NOMO-1 treated with DMSO at 0.1 percent for 48 hours (cell line): ENCODE measurements around the gene FXR1.
"Not testable (repeated sequence)": the region's sequence is repeated elsewhere in the genome, so short reads cannot be mapped to it uniquely, and the experiment has no call there.

Experiments used
- DNase-seq: peaks from one replicate; lab custom pipeline; 2025; ENCODE audit not compliant: unreplicated experiment; lab: John Stamatoyannopoulos, UW

Gene FXR1

DNA sequence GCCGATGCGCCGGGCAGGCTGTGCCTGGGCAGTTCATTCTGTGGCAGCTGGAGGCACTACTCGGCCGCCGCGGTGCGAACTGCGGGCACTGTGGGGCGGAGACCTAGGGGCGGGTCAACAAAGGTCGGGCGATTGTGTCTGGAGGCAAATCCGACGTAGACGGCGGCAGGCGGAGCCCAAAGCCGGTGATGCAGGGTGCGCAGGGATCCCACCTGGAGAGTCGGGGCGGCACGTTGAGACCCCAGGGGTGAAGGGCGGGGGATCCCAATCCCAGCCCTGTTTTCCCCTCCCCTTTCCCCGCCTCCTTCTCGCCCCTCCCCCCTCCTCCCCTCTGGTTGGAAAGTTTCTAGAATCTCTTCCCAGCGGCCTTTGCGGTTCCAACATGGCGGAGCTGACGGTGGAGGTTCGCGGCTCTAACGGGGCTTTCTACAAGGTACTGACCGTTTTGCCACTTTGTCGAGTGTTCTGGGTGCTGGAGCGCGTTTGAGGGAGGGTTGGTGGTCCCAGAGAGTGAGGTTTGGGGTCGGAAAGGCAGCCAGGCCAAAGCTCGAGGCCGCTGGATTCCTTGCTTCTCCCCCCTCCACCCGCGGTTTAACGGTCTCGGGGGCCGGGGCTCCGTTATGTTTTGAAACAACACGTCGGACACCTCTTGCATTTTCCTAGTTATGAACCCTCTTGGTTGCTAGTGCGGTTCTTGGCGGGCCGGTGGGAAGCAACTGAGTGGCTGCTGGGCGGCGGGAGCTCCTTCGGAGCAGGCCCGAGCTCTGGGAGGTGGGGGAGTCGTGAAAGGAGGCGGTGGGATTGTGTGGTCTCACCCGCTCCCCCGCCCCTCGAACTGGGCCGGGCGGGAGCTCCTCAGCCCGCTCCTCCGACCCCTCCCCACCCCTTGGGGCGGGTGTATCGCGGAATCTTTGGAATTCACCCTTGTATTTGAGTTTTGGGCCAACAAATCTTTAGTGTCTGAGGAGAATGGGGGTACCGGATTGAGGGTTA lies at the start of gene FXR1:
Gene FXR1, plus strand, starts transcription at position 367 of the 993 bp plus-strand sequence. Its CDS starts 16 bp downstream, at position 383.
- DNase-seq: peak; percentile 97

DNA sequence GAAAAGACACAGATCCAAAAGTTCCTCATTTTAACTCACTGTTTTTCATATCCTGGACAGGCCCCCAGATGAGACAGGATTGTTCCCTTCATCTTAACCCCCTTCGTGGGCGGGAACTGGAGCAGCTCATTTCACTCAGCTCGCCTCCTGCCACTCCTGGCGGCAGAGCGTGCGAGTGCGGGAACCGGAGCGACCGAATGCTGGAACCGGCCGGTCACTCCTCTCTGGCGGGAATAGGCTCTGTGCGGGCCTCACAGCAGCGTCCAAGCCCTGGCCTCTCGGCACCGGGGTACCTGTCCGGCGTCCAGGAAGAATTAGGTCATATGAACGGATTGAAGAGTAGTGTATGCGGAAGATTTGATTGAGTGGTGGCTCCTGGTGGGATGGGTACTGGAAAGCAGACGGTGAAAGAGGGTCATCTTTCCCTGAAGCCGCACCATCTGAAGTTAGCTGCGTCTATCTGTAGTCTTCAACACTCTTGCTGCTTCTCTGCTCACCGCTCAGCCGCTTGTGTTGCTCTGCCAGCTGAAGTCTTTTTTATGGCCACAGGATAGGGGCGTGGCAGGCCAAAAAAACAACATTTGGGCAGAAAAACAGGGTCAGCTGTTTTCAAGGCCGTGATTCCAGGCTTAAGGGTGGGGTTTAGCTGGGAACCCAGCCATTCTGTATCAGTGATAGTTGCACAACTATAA lies 42.3 kb upstream of the FXR1 start:
- DNase-seq: no peak

DNA sequence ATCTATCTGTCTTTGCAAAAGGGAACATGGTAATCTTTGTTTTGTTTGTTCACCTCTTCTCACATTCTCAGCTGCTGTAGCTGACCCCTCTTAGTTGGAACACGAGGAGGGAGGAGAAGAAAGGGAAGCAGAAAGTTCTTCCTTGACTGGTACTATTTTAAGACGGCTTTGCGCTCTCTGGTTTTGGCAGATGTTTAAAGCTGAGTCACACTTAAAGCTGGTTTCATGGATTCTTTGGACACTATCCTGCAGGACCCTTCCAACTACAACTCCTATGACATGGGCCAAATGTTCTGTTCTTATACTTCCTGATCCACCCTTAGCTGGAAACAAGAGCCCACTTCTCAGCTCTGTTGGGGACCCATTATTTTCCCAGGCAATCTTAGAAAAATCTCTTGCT lies 40.6 kb upstream of the FXR1 start:
- no peak for DNase-seq

DNA sequence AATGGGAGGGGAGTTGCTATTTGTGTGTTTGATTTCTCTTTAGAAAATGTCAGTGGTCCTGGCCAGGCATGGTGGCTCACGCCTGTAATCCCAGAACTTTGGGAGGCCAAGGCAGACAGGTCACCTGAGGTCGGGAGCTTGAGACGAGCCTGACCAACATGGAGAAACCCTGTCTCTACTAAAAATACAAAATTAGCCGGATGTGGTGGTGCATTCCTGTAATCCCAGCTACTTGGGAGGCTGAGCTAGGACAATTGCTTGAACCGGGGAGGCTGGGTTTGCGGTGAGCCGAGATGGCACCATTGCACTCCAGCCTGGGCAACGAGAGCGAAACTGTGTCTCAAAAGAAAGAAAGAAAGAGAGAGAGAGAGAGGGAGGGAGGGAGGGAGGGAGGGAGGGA lies 40.0 kb upstream of the FXR1 start:
- not testable (repeated sequence) for DNase-seq

DNA sequence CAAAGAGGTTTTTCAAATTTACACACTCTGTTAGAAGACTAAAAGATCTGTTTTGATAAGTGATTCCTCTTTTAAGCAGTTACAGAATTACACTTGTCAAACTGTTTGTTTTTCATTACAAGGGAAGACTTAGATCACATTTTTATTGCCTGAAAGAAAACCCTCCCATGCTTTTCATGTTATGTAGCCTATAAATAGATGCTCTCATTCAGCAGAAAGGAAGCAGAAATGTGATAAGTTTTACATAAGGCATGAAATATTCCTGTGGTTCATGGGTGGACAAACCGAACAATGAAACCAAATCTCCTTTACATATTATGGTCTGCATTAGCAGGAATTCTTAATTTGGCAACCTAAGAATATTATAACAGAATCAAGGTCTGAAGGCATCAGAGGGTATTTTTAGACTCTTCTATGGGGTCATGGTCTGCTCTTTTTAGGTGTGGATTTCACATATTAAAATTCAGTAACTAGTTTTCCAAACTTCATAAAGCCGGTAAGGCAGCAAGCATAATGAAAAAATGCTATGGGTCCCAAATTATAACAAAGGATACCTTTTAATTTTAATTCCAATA lies 37.3 kb upstream of the FXR1 start:
- DNase-seq: no peak

DNA sequence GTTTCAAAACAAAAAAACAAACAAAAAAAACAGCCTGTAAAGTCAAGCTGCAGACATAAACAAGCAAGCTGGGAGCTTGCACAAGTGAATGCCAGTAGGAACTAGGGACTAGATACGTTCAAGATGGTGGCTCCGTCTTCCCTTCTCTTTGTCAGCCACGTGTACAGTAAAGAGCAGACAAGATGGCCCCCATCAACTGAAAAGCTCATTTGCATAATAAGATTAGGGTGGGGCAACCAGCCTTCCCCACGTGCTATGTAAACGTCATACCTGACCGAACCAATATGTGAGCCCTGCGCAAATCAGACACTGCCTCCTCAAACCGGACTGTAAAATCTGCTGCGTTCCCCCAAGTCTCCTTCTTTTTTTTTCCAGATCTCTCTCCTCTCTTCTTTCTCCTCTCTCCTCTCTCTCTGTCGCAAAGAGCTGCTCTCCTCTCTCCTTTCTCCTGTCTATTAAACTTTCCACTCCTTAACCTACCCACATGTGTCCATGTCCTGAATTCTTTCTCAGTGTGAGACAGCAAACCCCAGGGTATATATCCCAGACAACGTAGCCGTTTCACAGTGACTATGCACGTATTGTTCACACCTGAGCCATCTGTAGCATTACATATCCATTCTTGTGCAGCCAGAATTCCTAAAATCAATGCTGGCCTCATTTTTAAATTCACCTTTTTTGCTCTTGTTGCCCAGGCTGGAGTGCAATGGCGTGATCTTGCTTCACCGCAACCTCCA lies 31.2 kb upstream of the FXR1 start:
- DNase-seq: no peak

DNA sequence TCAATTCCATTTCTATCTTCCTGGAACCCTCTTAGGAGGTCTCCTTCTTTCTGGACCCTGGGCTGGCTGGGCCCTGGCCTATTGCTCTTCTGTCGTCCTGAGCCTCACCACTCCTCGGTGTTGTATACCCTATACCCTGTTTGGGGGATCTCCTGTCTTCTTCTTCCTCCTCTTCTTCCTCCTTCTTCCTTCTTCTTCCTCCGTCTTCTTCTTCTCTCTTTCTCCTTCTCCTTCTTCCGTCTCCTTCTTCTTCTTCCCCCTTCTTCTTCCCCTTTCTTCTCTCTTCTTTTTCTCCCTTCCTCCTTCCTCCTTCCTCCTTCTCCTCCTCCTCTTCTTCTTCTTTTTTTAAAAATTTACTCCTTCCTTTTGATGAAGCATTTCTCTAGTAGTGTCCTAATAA lies 30.4 kb upstream of the FXR1 start:
- DNase-seq: no peak

DNA sequence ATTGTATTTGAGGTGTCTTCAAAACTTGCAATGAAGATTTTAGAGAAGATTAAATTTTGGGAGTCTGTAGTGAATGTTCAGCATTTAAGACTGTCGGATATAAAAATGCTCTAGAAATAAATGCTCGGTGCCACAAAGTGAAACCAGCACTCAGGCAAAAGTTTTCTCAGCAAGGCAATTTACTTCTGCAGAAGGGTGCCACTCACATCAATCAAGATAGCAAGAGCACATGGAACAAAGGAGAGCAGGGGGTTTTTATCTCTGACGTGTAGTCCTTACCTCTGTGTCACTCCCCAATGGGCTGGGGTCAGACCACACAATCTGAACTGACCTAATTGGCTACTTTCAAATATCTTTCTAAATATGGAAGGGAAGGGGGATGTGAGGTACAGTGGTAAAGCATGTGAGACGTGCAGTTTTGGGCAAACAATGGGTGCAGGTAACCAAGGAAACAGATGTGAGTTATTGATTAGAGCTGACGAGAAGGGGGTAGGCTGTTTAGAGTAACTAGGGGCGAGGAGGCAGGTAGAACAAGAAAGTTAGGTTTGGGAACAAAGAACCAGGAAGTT lies 23.4 kb upstream of the FXR1 start:
- DNase-seq: no peak

DNA sequence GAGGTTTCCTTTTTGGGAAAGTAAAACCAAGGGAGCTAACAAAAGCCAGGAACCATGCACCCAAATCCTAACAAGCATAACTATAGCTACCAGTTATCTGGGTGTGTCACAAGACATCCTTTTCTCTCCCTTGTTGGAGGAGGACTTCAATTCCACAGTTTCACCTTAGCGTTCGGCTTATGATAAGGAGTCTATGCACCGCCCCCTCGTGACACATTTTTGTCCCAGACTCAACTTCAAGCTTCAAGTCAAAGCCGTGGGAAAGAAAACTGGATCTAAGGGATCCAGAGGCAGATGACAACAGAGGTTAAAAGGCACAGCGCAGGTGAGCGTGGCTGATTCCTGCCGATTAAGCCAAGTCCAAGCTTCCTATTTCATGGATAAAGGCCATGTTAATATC lies 13.9 kb upstream of the FXR1 start:
- DNase-seq: no peak

DNA sequence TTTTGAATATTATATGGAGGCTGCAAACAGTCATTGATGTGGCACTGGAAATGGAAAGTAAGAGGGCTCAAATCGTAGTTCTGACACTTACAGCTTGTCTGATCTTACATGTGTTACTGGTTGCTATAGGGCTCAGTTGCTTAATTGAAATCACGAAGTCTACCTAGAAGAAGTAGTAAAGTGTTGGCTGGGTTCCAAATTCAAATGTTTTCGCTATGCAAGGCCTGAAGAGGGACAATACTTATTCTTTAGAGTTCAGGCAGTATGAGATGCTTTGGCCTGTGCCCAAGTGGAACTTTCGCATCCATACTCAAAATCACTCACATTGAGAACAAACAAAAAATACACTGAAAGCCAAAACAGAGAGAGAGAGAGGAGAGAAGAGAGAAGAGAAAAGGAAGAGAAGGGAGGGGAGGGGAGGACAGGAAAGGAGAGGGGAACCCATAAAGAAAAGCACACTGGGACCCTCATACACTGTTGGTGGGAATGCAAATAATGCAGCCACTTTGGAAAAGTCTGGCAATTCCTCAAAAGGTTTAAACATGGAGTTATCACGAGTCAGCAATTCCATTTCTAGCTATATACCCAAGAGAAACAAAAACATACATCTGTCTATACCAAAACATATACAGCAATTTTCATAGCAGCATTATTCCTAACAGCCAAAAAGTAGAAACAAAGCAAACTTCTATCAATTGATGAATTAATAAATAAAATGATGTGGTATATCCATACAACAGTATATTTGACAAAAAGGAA lies 2.9 kb upstream of the FXR1 start:
- no peak for DNase-seq

DNA sequence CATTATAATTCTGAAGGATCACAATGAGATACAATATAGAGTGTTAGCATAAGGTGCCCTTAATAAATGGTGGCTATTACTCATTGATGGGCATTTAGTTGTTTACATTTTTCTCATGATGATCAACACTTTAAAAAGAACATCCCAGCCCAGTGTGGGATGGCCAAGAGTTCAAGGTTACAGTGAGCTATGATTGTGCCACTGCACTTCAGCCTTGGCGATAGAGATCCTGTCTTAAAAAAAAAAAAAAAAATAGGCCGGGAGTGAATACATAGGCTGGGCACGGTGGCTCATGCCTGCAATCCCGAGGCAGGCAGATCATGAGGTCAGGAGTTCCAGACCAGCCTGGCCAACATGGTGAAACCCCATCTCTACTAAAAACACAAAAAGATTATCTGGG lies 1.6 kb upstream of the FXR1 start:
- no peak for DNase-seq

DNA sequence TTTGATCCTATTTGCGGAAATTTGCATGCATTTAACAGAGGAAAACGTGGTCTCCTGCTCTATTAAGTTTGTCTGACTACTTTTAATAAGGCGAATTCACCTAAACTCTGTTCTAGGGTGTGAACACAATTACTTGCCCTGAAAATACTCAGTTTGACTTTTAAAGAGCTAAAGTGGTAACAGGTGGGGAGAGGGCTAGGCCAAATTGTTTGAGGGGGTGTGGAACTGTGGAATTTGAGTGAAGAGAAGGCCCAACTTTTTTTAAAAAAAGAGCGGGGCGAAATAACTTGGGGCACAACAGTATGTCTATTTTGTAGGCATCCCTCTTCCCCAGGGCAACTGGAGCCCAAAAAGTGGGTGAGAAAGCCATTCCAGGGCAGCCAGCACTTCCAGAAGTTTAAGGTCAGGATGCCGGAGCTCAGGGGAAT lies 580 bp upstream of the FXR1 start:
- no peak for DNase-seq

DNA sequence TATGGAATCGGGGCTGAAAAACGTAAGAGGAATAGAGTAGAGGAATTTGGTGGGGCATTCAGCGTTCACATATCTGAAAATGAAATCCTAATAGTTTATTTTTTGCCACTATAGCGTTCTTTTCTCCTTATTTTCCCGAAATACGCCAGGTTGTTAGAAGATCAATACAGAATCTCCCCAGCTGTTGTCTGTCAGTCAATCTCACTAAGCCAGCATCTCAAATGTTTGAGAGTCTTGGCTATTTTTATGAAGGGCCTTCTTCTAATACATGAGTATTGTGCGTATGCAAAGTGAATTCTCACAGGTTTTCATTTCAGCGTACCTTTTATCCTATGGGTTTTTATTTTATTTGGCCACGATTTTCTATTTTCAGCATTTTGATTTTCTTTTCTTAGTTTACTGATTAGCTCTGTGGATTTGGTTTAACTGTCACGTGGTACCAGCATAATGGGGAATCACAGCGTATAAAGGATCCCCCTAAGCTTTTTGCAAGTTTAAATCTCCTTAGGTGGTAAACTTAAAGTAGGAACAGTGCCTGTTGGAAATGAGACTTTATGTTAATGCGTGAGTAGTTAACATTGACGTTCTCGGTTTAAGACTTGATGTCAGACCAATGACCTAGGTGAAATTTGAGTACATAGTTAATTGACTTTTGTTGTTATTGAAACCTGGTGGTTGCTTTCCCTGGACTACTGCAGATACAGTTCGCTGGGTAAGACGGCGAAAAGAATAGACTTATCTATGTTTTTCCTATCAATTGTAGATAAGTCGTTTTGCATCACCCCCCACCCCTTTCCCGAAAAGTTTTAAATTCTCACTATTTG lies 1.3 kb downstream of the FXR1 start:
- DNase-seq: no peak

DNA sequence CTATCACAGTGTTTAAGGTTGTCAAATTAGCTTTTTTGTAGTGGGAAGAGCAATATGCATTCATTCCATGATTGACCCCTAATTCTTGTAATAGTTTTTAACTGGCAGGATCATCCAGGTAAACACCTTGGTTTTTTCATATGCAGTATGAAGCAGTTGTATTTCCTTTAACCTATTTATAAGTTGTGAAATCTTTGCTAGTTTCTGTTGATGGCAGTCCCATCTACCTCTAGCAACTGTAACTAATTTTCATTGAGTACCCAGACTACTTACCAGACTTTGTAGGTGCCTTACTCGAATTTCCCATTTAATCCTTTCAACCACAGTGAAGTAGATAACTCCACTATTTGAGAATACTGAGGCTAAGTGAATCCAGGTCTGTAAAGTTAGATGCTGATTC lies 6.1 kb downstream of the FXR1 start:
- no peak for DNase-seq

DNA sequence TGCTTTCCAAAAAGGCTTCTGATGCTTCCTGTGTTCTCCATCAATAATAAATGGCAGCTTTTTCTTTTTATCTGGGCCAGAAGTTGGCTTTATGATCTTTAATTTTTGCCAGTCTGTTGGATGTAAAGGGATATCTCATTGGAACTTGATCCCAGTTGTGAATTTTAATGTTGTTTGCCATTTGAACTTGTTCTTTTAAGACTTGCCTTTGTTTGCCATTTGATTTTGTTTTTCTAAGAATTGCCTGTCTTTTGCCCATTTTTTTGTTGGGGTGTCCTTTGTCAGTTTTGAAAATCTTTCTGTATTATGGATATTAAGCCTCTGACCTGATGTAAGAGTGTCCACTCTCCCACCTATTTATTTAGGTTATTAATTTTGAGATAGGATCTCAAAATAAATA lies 9.8 kb downstream of the FXR1 start:
- DNase-seq: no peak

DNA sequence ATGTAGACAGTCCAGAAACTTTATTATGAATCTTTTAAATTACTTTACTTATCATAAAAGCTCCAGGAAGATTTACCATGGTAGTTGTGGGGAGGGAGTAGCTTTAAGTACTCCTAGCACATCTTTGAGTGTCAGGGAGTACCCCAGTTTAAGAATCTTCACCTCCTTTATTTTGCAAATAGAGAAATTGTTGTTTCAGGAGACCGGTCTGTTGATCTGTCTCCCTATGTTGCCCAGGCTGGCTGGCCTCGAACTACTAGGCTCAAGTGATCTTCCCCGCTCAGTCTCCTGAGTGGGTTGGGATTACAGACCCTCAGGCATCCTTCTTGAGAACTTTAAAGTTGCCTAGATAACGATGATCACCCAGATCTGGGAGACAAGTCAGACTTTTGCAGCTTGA lies 11.1 kb downstream of the FXR1 start:
- DNase-seq: no peak

DNA sequence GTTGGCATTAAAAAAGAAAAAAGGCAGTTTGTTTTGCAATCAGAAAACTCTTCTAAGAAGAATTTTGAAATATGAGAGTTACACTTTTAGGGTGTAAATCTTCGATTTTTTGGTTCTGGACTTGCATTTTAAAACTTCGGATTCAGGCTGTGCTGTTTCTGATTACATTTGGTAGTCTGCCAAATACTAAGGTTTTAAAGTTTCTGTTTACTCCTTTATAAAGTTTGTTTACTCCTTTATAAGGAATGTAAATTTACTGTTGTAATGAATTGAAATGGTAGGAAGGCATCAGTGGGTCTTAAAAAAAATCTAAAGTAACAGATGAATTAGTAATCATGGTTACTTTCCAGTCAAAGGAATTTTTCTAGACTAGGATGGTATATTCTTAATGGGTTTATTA lies 14.1 kb downstream of the FXR1 start:
- DNase-seq: no peak

DNA sequence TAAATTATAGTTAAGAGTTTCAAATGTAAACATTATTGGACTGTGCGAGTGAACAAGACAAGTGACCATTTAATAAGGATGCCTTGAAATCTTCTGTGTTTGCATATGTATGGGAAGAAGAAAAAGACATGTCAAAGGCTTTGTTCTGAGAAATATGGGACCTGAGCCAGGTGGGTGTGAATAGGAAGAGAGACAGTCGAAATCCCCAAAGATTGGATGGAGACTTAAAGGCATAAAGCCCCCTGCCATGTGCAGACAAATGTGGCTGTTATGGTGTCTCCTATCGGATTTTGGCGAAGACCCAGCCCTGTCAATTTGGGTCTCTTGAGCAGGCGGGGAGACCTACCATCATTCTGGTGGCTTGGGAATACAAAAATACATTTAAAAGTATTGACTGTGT lies 16.9 kb downstream of the FXR1 start:
- no peak for DNase-seq

DNA sequence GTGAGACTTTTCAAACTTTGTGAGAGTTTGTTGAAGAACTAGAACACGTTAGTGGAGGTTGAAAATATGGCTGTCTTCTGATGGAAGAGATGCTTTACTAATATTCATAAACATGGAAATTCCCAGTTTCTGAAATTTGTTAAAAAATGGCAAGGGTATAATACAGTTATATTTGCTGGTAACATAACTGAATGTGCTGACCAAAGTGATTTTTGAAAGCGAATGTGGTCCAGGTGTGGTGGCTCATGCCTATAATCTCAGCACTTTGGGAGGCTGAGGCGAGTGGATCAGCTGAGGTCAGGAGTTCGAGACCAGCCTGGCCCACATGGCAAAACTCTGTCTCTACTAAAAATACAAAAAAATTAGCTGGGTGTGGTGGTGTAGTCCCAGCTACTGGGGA lies 18.1 kb downstream of the FXR1 start:
- no peak for DNase-seq
